ENCODE data around the gene NFKBIE.

NFKBIE gene

DNA sequence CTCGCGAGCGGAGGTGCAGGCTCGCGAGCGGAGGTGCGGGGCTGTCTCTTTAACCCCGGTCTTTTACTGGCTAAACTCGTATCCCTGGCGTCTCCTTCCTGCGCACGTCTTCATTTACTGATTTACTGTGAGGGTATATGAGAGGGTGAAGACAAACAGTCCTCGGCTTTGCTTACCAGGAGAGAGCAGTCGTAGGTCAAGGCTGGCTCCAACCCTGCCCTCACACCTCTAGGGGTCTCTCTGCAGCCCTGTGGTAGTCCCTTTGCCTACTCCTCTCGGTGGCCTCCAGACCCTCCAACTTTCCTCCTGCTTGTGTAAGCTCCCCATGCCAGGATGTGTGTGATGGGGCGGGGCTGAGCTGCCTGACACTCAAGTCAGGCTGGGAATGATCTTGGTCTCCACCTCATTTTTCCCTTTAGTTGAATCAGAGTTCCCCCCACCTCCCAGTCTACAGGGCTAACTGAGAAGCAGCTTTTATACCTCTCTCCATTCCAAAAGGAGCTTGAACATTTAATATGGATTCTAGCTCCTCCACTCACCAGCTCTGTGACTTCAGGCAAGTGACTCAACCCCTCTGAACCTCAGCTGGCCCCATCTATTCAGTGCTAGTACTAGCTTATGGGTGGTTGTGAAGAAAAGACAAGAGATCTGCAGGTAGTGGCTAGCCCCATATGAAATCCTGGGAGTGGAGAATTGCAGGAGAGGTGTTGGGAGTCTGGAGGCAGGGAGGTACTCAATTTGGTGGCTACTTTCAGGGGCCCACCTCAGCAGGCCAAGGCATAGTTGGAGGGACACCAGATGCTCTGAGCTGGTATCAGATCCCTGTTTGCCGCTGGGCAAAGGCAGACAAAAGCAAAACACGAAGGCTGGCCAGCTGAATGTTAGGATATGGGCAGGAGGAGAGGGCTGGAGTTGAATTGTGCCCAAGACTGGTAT lies 41.1 kb downstream of the NFKBIE start:
- no peak for DNase-seq

DNA sequence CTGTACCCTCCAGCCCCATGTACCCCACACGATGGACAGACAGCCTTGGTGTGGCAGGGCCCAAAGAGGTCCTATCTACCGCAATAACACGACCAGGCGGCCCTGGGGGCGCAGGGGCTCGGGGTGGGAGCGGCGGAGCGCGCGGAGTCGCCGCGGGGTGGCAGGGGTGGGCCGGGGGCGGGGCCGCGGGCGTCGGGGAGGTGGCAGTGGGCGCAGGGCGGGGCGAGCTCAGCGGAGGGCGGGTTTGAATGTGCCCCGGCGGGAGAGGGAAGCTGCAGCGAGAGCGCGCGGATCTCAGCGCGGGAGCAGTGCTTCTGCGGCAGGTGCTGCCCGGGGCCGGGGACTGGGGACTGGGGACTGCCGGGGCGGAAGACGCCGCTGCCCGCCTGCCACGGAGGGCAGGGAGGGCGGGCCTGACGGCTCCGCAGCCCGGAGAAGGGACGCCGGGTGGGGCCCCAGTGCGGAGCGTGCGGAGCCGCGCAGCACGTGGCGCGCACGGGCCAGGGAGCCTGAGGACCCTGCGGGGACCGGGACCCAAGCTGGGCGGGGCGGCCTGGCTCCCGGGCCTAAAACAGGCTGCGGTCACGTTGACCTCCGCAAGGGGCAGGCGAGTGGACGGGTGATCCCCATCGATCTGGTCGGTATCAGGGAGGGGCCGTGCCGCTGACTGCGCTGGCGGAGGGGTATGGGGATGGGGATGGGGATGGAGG lies 41.9 kb downstream of the NFKBIE start, which contains the start of gene SLC29A1:
Gene SLC29A1, plus strand, starts transcription at position 277 of the 710 bp plus-strand sequence. CDS start 3,719 bp downstream, outside the sequence.
- peak; percentile 62 to 71 for DNase-seq

DNA sequence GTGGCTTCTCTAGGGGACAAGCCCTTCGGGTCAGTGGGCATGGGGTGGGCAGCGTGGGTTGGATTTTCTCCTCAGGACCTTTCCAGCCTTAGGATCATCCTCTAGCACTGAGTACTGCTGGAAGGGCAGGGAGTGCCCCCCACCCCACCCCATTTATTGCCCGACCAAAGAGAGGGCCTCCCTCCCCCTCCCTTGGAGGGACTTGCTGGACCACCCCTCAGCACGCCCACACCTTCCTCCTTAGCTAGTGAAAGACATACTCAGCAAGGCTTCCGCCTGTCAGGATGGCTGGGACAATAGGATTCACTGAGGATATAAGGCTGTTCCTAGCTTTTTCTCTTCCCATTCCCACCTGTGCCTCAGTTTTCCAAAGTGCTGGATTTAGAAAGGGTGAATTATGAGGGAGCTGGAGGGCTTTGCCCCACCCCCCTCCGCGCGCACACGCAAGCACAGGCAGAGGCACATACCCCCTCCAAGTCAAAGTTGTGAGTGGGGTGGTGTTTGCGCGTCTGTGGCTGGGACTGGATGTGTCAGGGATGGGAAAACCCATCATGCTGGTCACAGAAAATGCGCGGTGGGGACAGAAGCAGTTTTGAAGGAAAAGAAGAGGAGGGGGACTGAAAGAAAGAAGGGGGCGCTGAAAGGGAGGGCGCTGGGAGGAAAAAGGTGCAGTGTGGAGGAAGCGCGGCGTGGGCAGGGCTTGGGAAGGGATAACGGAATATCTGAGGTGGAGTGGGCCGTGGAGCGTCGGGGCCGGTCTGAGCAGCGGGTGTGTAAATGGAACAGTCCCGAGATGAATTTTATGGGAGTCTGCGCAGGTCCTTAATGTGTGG lies 42.6 kb downstream of the NFKBIE start:
- DNase-seq, result no peak

DNA sequence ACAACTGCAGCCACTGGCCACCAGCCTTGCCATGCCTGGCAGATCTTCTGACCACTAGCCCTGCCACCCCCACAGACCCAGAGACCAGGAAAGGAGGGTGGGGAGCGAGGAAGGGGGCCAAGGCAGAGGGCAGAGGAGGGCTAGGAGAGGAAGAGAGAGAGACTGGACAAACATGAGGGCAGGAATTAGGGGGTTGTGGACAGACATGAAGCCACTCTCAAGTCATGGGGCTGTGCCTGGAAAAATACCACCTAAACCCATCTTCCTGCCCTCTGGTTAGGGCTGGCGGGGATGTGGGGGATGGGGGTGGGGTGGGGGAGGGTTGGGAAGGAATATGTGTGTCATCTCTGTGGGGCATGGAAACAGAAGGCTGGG lies 43.4 kb downstream of the NFKBIE start:
- no peak for DNase-seq

DNA sequence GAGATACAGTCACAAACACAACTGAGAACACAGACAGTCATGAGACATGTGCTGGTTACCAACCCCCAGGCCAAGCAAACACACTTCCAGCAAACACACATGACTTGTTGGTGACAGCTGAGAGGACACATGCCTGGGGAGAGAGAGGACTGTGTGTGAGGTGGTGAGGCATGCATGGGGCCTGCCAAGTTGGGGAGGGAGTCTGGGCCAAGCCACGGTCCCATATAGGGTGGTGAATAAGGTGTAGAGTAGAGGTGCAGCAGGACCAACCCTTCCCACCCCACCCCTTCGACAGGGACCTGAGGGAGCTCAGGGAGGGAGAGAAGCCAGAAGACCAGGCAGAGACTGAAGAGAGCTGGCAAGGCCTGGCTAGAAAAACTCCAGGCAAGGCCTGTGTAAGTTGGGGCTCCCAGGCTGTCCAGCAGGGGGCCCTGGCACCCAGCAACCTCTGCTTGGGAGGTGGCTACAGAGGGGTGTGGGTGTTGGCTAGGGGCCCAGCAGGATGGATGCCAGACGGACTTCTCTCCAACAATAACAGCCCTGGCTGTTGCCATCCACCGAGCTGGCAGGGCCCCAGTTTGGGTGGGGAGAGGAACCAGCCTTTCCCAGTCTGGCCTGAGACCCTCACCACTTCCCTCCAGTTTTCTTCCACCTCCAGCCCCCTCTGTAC lies 43.9 kb downstream of the NFKBIE start:
- peak; percentile 22 to 47 for DNase-seq

DNA sequence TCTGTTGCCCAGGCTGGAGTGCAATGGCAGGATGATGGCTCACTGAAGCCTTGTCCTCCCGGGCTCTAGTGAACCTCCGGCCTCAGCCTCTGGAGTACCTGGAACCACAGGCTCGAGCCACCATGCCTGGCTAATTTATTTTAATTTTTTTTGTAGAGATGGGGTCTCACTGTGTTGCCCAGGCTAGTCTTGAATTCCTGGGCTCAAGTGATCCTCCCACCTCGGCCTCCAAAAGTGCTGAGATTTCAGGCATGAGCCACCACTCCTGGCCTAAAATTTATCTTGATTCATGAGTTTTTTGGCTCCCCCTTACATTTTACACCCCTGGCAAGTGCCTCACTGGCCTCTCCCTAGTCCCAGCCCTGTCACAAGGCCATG lies 44.4 kb downstream of the NFKBIE start:
- DNase-seq, result no peak

DNA sequence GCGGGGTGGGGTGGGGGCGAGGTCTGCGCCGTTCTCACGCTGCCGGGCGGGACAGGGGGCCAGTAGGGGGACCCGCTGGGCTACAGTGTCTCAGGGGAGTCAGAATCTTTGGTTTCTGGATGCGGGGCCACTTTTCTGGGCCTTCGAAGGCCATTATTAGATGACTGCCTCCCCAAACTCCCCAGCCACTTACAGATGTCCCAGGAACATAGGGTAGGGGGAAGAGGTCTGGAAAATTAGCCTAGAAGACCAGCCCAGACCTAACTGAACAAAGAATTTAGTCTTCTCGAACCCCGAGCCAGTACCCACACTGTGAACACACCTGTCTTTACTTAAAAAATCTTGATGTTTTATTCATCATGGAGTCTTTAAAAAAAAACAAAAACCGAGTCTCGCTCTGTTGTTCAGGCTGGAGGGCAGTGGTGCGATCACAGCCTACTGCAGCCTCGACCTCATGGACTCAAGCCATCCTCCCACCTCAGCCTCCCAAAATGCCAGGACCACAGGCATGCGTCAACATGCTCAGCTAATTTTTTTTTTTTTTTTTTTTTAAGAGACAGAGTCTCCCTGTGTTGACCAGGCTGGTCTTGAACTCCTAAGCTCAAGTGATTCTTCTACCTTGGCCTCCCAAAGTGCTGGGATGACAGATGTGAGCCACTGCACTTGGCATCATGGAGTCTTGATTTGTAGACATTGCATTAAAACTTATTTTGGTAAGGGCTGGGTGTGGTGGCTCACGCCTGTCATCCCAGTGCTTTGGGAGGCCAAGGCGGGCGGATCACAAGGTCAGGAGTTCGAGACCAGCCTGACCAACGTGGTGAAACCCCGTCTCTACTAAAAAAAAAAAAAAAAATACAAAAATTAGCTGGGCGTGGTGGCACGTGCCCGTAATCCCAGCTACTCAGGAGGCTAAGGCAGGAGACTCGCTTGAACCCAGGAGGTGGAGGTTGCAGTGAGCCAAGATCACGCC lies 45.3 kb downstream of the NFKBIE start:
- no peak for DNase-seq

DNA sequence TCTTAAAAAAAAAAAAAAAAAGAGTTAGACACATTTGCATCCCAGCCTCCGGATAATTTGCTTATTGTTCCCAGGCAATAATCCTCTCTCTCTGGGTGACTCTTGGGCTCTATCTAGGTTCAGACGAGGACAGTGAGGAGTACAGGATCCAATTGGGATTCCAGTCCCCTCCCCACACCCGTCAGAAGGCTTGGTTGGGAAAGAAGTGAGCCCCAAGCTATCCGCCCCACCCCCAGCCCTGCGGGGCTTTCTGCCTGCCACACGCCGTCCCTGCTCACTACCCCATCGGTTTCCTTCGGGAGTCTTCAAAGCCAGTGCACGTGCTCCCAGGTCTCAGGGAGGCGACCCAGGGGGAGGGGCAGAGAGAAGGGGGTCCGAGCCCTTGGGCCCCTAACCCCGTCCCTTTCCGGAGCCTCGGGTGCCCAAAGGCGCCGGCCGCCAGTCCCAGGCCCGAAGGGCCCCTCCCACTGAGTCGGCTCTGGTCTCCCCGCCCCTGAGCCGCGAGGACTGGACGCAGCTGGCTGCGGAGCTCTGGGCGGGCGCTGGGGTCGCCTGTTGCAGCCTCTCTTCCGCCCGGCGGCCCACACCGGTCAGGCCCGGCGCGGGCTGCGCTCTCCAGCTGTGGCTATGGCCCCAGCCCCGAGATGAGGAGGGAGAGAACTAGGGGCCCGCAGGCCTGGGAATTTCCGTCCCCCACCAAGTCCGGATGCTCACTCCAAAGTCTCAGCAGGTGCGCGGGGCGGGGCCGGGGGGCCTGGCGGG lies 46.1 kb downstream of the NFKBIE start:
- DNase-seq, result peak; percentile 65 to 76

DNA sequence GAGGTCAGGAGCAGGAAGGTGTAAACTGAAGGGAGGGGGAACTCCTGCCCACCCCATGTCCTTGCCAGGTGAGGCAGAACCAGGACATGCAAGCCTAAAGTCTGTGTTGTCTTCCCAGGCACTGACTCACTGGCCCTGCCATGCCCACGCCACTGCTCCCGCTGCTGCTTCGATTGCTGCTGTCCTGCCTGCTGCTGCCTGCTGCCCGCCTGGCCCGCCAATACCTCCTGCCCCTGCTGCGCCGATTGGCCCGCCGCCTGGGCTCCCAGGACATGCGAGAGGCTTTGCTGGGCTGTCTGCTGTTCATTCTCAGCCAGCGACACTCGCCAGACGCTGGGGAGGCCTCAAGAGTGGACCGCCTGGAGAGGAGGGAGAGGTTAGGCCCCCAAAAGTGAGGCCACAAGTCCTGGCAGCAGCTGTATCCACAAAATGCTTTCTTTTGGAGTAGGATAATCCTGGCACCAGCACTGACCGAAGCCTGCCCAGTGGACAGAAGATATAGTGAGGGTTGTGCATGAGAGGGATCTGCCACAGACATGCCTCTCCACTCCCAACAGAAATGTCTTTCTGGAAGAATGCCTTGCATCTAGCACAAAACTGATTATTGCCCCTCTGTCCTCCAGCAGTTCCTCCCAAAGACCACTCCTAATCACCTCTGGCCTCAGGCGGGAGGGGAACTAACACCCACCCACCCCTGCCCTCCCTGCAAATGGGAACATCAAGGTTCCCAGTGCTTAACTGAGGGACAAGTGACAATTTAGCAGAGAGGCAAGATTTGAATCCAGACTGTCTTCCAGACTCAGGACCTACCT lies 47.8 kb downstream of the NFKBIE start:
- DNase-seq, result no peak

DNA sequence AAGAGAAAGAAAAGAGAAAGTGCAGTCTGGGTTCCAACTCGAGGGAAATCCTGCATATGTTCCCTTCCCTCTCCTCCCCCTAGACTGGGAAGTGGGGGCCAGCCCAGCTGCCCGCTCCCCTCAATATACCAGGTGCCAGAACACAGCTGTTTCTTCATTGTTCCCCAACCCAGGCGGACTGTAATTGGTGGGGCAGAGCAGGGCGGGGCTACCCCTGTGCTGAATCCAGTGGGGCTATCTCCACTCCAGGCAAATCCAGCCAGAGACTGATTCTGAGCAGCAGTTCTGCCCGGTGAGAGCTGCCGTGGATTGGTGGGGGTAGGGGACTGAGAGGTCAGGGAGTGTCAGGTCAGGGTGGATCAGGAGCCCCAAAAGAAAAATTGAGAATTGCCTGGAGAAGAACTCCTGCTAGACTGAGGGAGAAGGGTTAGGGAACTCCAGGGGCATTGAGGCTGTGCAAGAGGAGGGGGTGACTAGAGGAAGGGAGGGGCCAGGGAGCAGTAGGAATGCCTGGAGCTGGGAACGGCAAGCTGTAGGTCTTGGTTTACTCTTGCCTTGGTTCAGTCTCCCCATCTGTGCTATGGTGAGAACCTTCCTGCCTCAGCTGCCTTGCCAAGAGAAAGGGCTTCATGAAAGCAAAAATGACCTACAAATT lies 48.5 kb downstream of the NFKBIE start, which contains the start of gene MYMX:
Gene MYMX, plus strand, starts transcription at position 250 of the 655 bp plus-strand sequence. CDS start 546 bp downstream, outside the sequence.
- DNase-seq, result no peak

DNA sequence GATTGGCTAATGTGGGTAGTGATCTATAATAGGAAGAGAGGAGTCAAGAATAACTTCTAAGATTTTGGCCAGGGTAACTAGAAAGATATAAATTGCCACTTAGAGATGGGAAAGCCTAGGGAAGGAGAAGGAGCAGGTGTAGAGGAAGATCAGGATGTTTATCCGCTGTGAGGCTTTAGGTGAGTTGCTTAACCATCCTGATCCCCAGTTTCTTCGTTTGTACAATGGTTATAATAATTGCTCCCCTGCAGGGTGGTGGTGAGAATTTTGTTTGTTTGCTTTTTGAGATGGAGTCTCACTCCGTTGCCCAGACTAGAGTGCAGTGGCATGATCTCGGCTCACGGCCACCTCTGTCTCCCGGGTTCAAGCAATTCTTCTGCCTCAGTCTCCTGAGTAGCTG lies 51.0 kb downstream of the NFKBIE start:
- DNase-seq, result no peak

DNA sequence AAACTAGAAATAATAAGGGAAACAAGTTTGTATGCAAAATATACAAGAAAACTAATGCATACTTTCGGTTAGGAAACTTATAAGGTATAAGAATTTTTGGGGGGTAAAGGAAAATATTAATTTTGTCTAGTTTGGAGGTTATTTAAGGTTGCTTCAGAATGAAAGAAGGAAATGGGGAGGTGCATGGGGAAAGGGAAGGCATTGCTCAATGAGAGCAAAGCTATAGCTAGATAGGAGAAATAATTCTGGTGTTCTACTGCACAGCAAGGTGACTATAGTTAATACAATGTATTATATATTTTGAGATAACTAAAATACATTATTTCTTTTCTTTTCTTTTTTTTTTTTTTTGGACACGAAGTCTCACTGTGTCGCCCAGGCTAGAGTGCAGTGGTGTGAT lies 54.1 kb downstream of the NFKBIE start:
- no peak for DNase-seq

Measured in NCI-H1930 (cell line).